ENCODE results near the gene TMEM258. TPM values are rescaled to one million over a fixed set of nuclear protein-coding genes. Genes with fewer than 3 reads are reported as not detected.
A peak's percentile ranks its signal among the peaks of the same experiment; 100 is the strongest.

TMEM258 gene
- total RNA-seq, 2 donors from 2014 or later: 119 to 133 TPM

GRCh38 chr11:61761440-61762222, 30.8 kb downstream of the TMEM258 start:
- Mint-ChIP-seq H3K36me3 (no peaks in the 10 kb centered on the region), H3K9me3 (no peaks in the 10 kb centered on the region), H3K4me1 (ENCODE audit: low read depth in 2 of 2) (peaks cover 5 to 8% of the 10 kb centered on the region in 2 donors), H3K27me3 (peaks cover 0 to 2% of the 10 kb centered on the region in 2 donors), H3K4me3 (no peak overlapping the region), H3K27ac (no peak overlapping the region)
- DNase-seq (ENCODE audit: low spot score) (no peak), ATAC-seq (no peak)

GRCh38 chr11:61760946-61761345, 31.5 kb downstream of the TMEM258 start:
- H3K27ac Mint-ChIP-seq: no peak overlapping the region
- ATAC-seq: no peak
- H3K4me1 Mint-ChIP-seq (ENCODE audit: low read depth in 2 of 2): peaks cover 12 to 15% of the 10 kb centered on the region in 2 donors
- no peak overlapping the region for H3K4me3 Mint-ChIP-seq
- H3K36me3 Mint-ChIP-seq: no peaks in the 10 kb centered on the region
- H3K9me3 Mint-ChIP-seq: no peaks in the 10 kb centered on the region
- DNase-seq (ENCODE audit: low spot score): no peak
- peaks cover 0 to 2% of the 10 kb centered on the region in 2 donors for H3K27me3 Mint-ChIP-seq

- peak overlapping the region; percentile 86 to 89 for H3K27ac Mint-ChIP-seq
- H3K36me3 Mint-ChIP-seq: no peaks in the 10 kb centered on the region
- no peak overlapping the region for H3K4me3 Mint-ChIP-seq
- DNase-seq (ENCODE audit: low spot score) (no peak), ATAC-seq (no peak)
- H3K4me1 Mint-ChIP-seq (ENCODE audit: low read depth in 2 of 2): peaks cover 22 to 29% of the 10 kb centered on the region in 2 donors
- no peaks in the 10 kb centered on the region for H3K9me3 Mint-ChIP-seq
- H3K27me3 Mint-ChIP-seq: peaks cover 0 to 2% of the 10 kb centered on the region in 2 donors
Observed at GRCh38 chr11:61757213-61757862, 35.1 kb downstream of the TMEM258 start.

- DNase-seq (ENCODE audit: low spot score): peak; percentile 86
- peak overlapping the region; percentile 54 for H3K4me3 Mint-ChIP-seq
Observed at GRCh38 chr11:61756452-61757212, 35.8 kb downstream of the TMEM258 start.

GRCh38 chr11:61756147-61756451, 36.3 kb downstream of the TMEM258 start:
- Mint-ChIP-seq H3K36me3 (no peaks in the 10 kb centered on the region), H3K4me3 (peak overlapping the region; percentile 54), H3K27ac (peak overlapping the region; percentile 86 to 89), H3K27me3 (peaks cover 2 to 3% of the 10 kb centered on the region in 2 donors), H3K9me3 (no peaks in the 10 kb centered on the region), H3K4me1 (ENCODE audit: low read depth in 2 of 2) (peaks cover 25 to 34% of the 10 kb centered on the region in 2 donors)
- DNase-seq (ENCODE audit: low spot score): no peak
- no peak for ATAC-seq

More at GRCh38 chr11:61756452-61757212, 35.8 kb downstream of the TMEM258 start:
- Mint-ChIP-seq H3K27ac (peak overlapping the region; percentile 86 to 89), H3K9me3 (no peaks in the 10 kb centered on the region), H3K36me3 (no peaks in the 10 kb centered on the region), H3K27me3 (no peaks in the 10 kb centered on the region), H3K4me1 (ENCODE audit: low read depth in 2 of 2) (peaks cover 22 to 32% of the 10 kb centered on the region in 2 donors)
- ATAC-seq: peak; percentile 83 to 91

- no peak for ATAC-seq
- H3K36me3 Mint-ChIP-seq: no peaks in the 10 kb centered on the region
- H3K27ac Mint-ChIP-seq: peak overlapping the region; percentile 18 to 86
- peaks cover 8% of the 10 kb centered on the region in 2 donors for H3K27me3 Mint-ChIP-seq
- peak overlapping the region; percentile 54 for H3K4me3 Mint-ChIP-seq
- no peak for DNase-seq (ENCODE audit: low spot score)
- H3K4me1 Mint-ChIP-seq (ENCODE audit: low read depth in 2 of 2): peaks cover 29 to 37% of the 10 kb centered on the region in 2 donors
- H3K9me3 Mint-ChIP-seq: no peaks in the 10 kb centered on the region
Observed at GRCh38 chr11:61754534-61755482, 37.6 kb downstream of the TMEM258 start.

GRCh38 chr11:61753672-61754071, 38.7 kb downstream of the TMEM258 start:
- no peaks in the 10 kb centered on the region for H3K9me3 Mint-ChIP-seq
- ATAC-seq: no peak
- peak overlapping the region in 1 of 2 donors; percentile 18 for H3K27ac Mint-ChIP-seq
- H3K27me3 Mint-ChIP-seq: peaks cover 8% of the 10 kb centered on the region in 2 donors
- peak overlapping the region; percentile 82 for H3K4me3 Mint-ChIP-seq
- peaks cover 29 to 37% of the 10 kb centered on the region in 2 donors for H3K4me1 Mint-ChIP-seq (ENCODE audit: low read depth in 2 of 2)
- no peak for DNase-seq (ENCODE audit: low spot score)
- H3K36me3 Mint-ChIP-seq: no peaks in the 10 kb centered on the region

- Mint-ChIP-seq H3K27ac (peak overlapping the region; percentile 18 to 26), H3K36me3 (no peaks in the 10 kb centered on the region), H3K27me3 (peaks cover 8% of the 10 kb centered on the region in 2 donors), H3K4me3 (peak overlapping the region; percentile 82), H3K4me1 (ENCODE audit: low read depth in 2 of 2) (peaks cover 29 to 37% of the 10 kb centered on the region in 2 donors), H3K9me3 (no peaks in the 10 kb centered on the region)
- ATAC-seq: no peak
- DNase-seq (ENCODE audit: low spot score): no peak
Observed at GRCh38 chr11:61752925-61753521, 39.4 kb downstream of the TMEM258 start.

- Mint-ChIP-seq H3K9me3 (no peaks in the 10 kb centered on the region), H3K27ac (peak within 1 kb of the TSS; percentile 18 to 26), H3K36me3 (no peaks in the 10 kb centered on the region), H3K27me3 (peaks cover 8% of the 10 kb centered on the region in 2 donors), H3K4me1 (ENCODE audit: low read depth in 2 of 2) (peaks cover 28 to 35% of the 10 kb centered on the region in 2 donors), H3K4me3 (peak within 1 kb of the TSS; percentile 82)
- ATAC-seq (peak; percentile 80 to 87), DNase-seq (ENCODE audit: low spot score) (peak; percentile 70)
Observed at GRCh38 chr11:61752117-61752924, 40.1 kb downstream of the TMEM258 start, which contains the start of gene MYRF. Gene MYRF (plus strand): TSS chr11:61752636. CDS start chr11:61752745, 109 bp downstream.

- Mint-ChIP-seq H3K4me3 (peak overlapping the region; percentile 34), H3K27ac (no peak overlapping the region), H3K9me3 (no peaks in the 10 kb centered on the region), H3K27me3 (peaks cover 8% of the 10 kb centered on the region in 2 donors), H3K4me1 (ENCODE audit: low read depth in 2 of 2) (peaks cover 21 to 27% of the 10 kb centered on the region in 2 donors), H3K36me3 (no peaks in the 10 kb centered on the region)
- ATAC-seq (no peak), DNase-seq (ENCODE audit: low spot score) (no peak)
Observed at GRCh38 chr11:61751384-61751783, 41.0 kb downstream of the TMEM258 start.

- no peaks in the 10 kb centered on the region for H3K36me3 Mint-ChIP-seq
- DNase-seq (ENCODE audit: low spot score) (no peak), ATAC-seq (no peak)
- peaks cover 8% of the 10 kb centered on the region in 2 donors for H3K27me3 Mint-ChIP-seq
- H3K9me3 Mint-ChIP-seq: no peaks in the 10 kb centered on the region
- H3K4me3 Mint-ChIP-seq: peak overlapping the region; percentile 34
- H3K27ac Mint-ChIP-seq: no peak overlapping the region
- H3K4me1 Mint-ChIP-seq (ENCODE audit: low read depth in 2 of 2): peaks cover 17 to 20% of the 10 kb centered on the region in 2 donors
Observed at GRCh38 chr11:61750631-61751273, 41.6 kb downstream of the TMEM258 start.

Data from natural killer cell treated with Interleukin-12 subunit alpha and Interleukin-12 subunit beta and Interleukin-15 and Interleukin-18, amount 100 ng/mL, for 72 hours (primary cell).